SIG-M5 treated with dmso at 0.1 percent for 504 hours (cell line): ENCODE data around the gene RNF180.
"Not testable (repeated sequence)": the region's sequence is repeated elsewhere in the genome, so short reads cannot be mapped to it uniquely, and the experiment has no call there.

Experiments used
- DNase-seq: peaks from one replicate; lab custom pipeline; 2025; ENCODE audit not compliant: unreplicated experiment; lab: John Stamatoyannopoulos, UW

RNF180 gene

GRCh38 chr5:64273276-64273675 lies 107.6 kb downstream of the RNF180 start:
- no peak for DNase-seq

- no peak for DNase-seq
Measured at GRCh38 chr5:64285188-64286130, 119.8 kb downstream of the RNF180 start.

- no peak for DNase-seq
Measured at GRCh38 chr5:64286381-64286780, 120.7 kb downstream of the RNF180 start.

- not testable (repeated sequence) for DNase-seq
Measured at GRCh38 chr5:64288496-64288895, 122.9 kb downstream of the RNF180 start.

GRCh38 chr5:64292611-64293215 lies 127.1 kb downstream of the RNF180 start:
- no peak for DNase-seq

GRCh38 chr5:64295101-64295500 lies 129.5 kb downstream of the RNF180 start:
- no peak for DNase-seq

- DNase-seq = no peak
Measured at GRCh38 chr5:64298586-64298985, 132.9 kb downstream of the RNF180 start.

- no peak for DNase-seq
Measured at GRCh38 chr5:64299805-64300204, 134.2 kb downstream of the RNF180 start.

- DNase-seq = no peak
Measured at GRCh38 chr5:64301566-64301965, 135.9 kb downstream of the RNF180 start.

GRCh38 chr5:64308135-64308534 lies 142.5 kb downstream of the RNF180 start:
- DNase-seq = no peak

GRCh38 chr5:64312491-64312890 lies 146.8 kb downstream of the RNF180 start:
- DNase-seq = no peak

GRCh38 chr5:64315778-64316177 lies 150.1 kb downstream of the RNF180 start:
- no peak for DNase-seq

GRCh38 chr5:64318175-64318574 lies 152.5 kb downstream of the RNF180 start:
- no peak for DNase-seq

GRCh38 chr5:64323591-64323990 lies 157.9 kb downstream of the RNF180 start:
- DNase-seq = no peak

GRCh38 chr5:64330728-64331231 lies 165.1 kb downstream of the RNF180 start:
- DNase-seq = no peak

GRCh38 chr5:64331597-64332277 lies 166.1 kb downstream of the RNF180 start:
- DNase-seq = no peak

GRCh38 chr5:64333886-64334285 lies 168.2 kb downstream of the RNF180 start:
- DNase-seq = no peak

- DNase-seq = no peak
Measured at GRCh38 chr5:64339769-64340168, 174.1 kb downstream of the RNF180 start.

- no peak for DNase-seq
Measured at GRCh38 chr5:64340293-64340692, 174.7 kb downstream of the RNF180 start.

- DNase-seq = no peak
Measured at GRCh38 chr5:64341340-64341739, 175.7 kb downstream of the RNF180 start.

GRCh38 chr5:64344501-64344900 lies 178.9 kb downstream of the RNF180 start:
- no peak for DNase-seq

GRCh38 chr5:64347309-64347708 lies 181.7 kb downstream of the RNF180 start:
- no peak for DNase-seq
